Measurements from ENCODE around the gene ENOX1.

GRCh38 chr13:43687038-43687437 is 99.7 kb downstream of the ENOX1 start:
- TF ChIP-seq CTCF (IDR thresholded peaks at IDR 0.05): no peak
- no peak for TF ChIP-seq POLR2A (IDR thresholded peaks at IDR 0.05)
